ENCODE results near the gene THEMIS2.
A peak's percentile ranks its signal among the peaks of the same experiment; 100 is the strongest.
"Not testable (repeated sequence)": the region's sequence is repeated elsewhere in the genome, so short reads cannot be mapped to it uniquely, and the experiment has no call there.

Gene THEMIS2

GRCh38 chr1:27872059-27872801 lies at the start of gene THEMIS2:
TSS of gene THEMIS2 (plus strand) at chr1:27872544. CDS start at chr1:27872572, 28 bp downstream.
- no peak for DNase-seq (ENCODE audit: extremely low read depth, low read depth)
- TF ChIP-seq, protein P1, sequence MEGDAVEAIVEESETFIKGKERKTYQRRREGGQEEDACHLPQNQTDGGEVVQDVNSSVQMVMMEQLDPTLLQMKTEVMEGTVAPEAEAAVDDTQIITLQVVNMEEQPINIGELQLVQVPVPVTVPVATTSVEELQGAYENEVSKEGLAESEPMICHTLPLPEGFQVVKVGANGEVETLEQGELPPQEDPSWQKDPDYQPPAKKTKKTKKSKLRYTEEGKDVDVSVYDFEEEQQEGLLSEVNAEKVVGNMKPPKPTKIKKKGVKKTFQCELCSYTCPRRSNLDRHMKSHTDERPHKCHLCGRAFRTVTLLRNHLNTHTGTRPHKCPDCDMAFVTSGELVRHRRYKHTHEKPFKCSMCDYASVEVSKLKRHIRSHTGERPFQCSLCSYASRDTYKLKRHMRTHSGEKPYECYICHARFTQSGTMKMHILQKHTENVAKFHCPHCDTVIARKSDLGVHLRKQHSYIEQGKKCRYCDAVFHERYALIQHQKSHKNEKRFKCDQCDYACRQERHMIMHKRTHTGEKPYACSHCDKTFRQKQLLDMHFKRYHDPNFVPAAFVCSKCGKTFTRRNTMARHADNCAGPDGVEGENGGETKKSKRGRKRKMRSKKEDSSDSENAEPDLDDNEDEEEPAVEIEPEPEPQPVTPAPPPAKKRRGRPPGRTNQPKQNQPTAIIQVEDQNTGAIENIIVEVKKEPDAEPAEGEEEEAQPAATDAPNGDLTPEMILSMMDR (IDR thresholded peaks at IDR 0.05; ENCODE audit: low read depth, low read length), result no peak

- TF ChIP-seq, protein P1 (IDR thresholded peaks at IDR 0.05; ENCODE audit: low read depth, low read length), result no peak
- DNase-seq (ENCODE audit: extremely low read depth, low read depth), result no peak
Measured at GRCh38 chr1:27823784-27824183, 48.6 kb upstream of the THEMIS2 start.

- TF ChIP-seq, protein P1 (IDR thresholded peaks at IDR 0.05; ENCODE audit: low read depth, low read length), result no peak
- no peak for DNase-seq (ENCODE audit: extremely low read depth, low read depth)
Measured at GRCh38 chr1:27824411-27824810, 47.9 kb upstream of the THEMIS2 start.

- not testable (repeated sequence) for DNase-seq (ENCODE audit: extremely low read depth, low read depth)
Measured at GRCh38 chr1:27829339-27829960, 42.9 kb upstream of the THEMIS2 start.

DNA sequence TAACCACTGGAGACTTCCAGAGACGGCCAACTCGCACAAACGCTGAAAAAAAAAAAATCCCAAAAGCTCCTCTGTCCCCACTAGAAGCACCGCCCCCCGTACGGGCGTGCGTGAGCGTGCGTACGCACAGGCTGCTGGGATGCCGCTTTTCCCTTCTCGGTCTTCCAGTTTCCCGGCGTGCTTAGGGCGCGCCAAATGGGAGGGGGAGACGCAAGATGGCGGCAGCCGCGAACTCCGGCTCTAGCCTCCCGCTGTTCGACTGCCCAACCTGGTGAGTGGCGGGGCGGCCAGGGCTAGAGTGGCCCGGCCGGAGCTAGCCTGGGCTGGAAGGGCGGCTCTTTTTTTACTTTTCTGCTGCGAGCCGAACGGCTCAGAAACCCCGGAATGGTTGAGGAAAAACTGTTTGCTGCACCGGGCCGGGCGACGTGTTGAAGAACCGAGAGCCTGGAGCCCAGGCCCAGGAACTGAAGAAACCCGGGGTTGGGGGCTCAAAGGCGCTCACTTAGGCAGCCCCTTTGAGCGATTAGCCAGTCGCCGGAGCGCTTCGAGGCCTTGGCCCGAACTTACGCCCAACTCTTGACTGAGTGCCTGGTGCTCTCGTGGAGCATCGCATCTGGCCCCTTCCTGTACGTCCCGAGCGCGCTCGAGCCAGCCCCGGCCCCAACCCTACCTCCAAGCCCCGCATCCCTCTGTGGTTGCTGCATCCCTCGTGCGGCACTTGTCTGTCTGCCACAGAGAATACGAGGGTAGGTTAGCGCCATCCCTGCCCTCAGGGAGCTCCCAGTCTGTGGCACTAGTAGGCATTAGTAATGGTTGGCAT lies 41.5 kb upstream of the THEMIS2 start, which contains the start of gene PPP1R8:
TSS of gene PPP1R8 (plus strand) at position 162 of the 820 bp plus-strand sequence. CDS start at position 216, 54 bp downstream.
- TF ChIP-seq, protein P1 (IDR thresholded peaks at IDR 0.05; ENCODE audit: low read depth, low read length), result no peak
- peak; percentile 89 for DNase-seq (ENCODE audit: extremely low read depth, low read depth)

DNA sequence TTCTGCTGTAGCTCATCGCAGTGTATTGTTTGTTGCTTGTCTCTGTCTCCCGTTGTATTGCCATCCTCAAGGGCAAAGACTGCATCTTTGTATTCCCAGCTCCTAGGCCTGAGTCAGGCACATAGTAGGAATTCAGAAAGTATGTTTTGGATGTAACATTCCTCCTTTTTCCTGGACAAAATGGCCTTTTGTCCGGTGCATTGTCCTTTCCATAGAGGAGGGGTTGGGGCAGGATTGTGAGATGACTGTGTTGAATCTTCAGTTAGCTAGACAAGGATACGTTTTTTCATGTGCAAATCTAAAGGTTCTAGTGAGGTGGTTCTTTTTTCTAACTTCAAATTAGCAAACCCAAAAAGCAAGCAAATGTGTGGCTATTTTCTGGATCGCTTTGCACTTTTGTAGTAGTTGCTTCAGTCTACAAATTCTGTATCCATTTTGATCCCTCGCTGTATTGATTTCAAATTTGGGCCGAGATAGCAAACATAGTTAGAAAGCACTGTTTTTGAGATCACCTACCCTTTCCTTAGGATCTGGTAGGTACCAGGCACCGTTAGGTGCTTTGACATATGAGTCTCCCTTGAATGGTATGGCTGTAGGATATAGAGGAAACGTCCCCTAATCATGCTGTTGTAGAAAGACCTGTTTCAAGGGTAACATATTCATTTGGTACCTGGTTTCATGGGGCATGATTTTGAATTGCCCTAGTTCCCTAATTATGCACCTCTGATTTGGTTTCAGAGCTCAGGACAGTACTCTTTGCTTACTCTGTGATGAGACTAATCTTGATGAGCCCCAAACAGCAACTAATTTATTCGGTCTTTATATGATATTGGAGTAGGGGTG lies 40.6 kb upstream of the THEMIS2 start:
- no peak for DNase-seq (ENCODE audit: extremely low read depth, low read depth)

More for the DNA sequence above, 40.6 kb upstream of the THEMIS2 start:
- TF ChIP-seq, protein P1 (IDR thresholded peaks at IDR 0.05; ENCODE audit: low read depth, low read length), result no peak
